NCI-H526 treated with DMSO at 0.1 percent for 48 hours (cell line): ENCODE data around the gene PPM1B.
"Not testable (repeated sequence)": the region's sequence is repeated elsewhere in the genome, so short reads cannot be mapped to it uniquely, and the experiment has no call there.

ENCODE experiments used
- DNase-seq: peaks from one replicate; lab custom pipeline; 2025; lab: John Stamatoyannopoulos, UW

PPM1B gene

GRCh38 chr2:44163777-44164176 is 4.9 kb upstream of the PPM1B start:
- no peak for DNase-seq

GRCh38 chr2:44164617-44165016 is 4.1 kb upstream of the PPM1B start:
- no peak for DNase-seq

- no peak for DNase-seq
These were observed 2.6 kb upstream of the PPM1B start for GRCh38 chr2:44166096-44166495.

GRCh38 chr2:44167311-44167907 is 1.3 kb upstream of the PPM1B start:
- no peak for DNase-seq

- DNase-seq = peak; percentile 99
These were observed 581 bp upstream of the PPM1B start for GRCh38 chr2:44167908-44168680.

- peak; percentile 45 for DNase-seq
These were observed 652 bp downstream of the PPM1B start for GRCh38 chr2:44169155-44169898.

- no peak for DNase-seq
These were observed 1.6 kb downstream of the PPM1B start for GRCh38 chr2:44170311-44170717.

GRCh38 chr2:44171018-44171417 is 2.3 kb downstream of the PPM1B start:
- no peak for DNase-seq

- DNase-seq = not testable (repeated sequence)
These were observed 2.8 kb downstream of the PPM1B start for GRCh38 chr2:44171442-44171841.

- DNase-seq = no peak
These were observed 3.9 kb downstream of the PPM1B start for GRCh38 chr2:44172576-44172975.

GRCh38 chr2:44178950-44179349 is 10.3 kb downstream of the PPM1B start:
- DNase-seq = no peak

- no peak for DNase-seq
These were observed 13.0 kb downstream of the PPM1B start for GRCh38 chr2:44181648-44182047.

GRCh38 chr2:44184106-44184505 is 15.4 kb downstream of the PPM1B start:
- DNase-seq = no peak

GRCh38 chr2:44186810-44187209 is 18.1 kb downstream of the PPM1B start:
- no peak for DNase-seq

- no peak for DNase-seq
These were observed 18.6 kb downstream of the PPM1B start for GRCh38 chr2:44187251-44187650.

GRCh38 chr2:44188696-44189095 is 20.0 kb downstream of the PPM1B start:
- DNase-seq = no peak

GRCh38 chr2:44189104-44189503 is 20.4 kb downstream of the PPM1B start:
- no peak for DNase-seq

GRCh38 chr2:44190526-44190925 is 21.9 kb downstream of the PPM1B start:
- DNase-seq = no peak

- DNase-seq = no peak
These were observed 23.1 kb downstream of the PPM1B start for GRCh38 chr2:44191739-44192138.

- DNase-seq = no peak
These were observed 24.0 kb downstream of the PPM1B start for GRCh38 chr2:44192646-44193045.

GRCh38 chr2:44195714-44196113 is 27.0 kb downstream of the PPM1B start:
- DNase-seq = no peak

- DNase-seq = no peak
These were observed 29.1 kb downstream of the PPM1B start for GRCh38 chr2:44197816-44198215.

GRCh38 chr2:44200011-44200410 is 31.3 kb downstream of the PPM1B start:
- DNase-seq = no peak
